Suppressor macrophage treated with lipopolysaccharide for 4 hours (primary cell): ENCODE measurements around the gene TMEM30A.

Experiments
- DNase-seq: peaks from one replicate; pipeline ENCODE4 v3.0.0-alpha.2; 2020

TMEM30A gene

DNA sequence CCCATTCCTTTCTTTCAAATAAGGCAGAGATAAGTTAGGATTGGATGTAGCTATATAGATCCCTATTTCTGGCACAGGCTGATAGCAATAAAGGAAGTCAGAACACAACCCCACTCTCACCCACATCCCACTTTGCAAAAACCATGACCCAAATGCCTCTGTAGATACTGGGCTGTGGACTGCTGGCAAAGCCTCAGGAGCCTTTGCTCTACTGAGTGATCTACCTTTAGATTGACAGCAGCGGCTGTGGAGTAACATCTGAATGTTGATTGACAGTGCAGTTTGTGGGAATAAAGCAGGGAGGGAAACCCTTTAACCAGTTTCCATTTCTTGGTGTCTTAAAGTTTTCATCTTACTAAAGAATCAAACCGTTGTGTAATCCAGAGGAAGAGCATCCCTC lies 6.7 kb upstream of the TMEM30A start:
- DNase-seq, result no peak

DNA sequence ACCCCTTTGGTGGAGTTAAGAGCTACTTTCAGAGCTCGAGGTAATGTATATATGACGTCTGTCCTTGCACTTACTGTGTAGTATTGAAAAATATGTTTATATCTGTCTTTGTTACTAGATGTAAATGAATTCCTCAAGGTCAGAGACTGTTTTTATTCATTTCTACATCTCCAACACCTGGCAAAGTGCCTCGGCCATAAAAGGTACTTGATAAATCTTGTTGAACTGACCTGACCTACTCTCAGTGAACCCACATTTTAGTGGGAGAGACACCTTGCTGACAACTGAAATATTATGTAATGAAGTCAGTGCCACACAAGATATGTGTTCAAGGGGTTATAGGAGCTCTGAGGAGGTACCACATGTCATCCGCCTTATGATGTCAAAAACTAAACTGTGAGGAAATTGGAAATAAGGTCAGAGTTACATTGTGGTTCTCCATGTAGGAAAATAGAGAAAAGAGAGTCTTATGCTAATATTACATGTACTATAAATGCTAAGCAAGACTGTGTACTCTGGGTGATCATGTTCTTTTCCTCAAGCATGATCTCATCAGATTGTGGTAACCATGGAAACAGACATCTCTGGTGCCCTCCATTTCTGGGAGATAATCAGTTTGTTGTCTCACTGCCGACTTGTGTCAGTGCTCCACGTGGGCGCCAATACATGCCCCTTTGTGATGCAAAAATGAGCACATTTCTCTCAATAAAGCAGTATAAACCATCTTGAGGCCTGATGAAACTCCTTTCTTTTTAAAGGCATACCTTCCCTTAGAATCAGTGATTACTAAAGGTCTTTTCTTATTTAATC lies 5.7 kb upstream of the TMEM30A start:
- no peak for DNase-seq

DNA sequence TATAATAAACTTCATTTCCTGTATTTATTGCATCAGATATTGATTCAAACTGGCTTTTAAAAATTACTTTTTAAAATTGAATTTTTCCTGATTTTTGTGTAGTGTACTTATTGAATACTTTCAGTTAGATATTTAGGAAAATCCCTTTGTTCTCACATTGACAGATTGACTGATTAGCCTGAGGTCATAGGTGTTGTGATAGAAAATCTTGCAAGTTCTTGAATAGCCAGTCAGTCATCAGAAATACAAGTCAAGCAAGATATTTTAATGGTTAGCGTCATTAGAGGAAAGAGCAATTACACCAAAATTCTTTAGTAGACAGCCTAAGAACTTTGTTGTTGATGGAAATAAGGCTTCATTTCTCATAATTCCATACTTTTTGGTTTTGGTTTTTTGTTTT lies 3.4 kb upstream of the TMEM30A start:
- no peak for DNase-seq

DNA sequence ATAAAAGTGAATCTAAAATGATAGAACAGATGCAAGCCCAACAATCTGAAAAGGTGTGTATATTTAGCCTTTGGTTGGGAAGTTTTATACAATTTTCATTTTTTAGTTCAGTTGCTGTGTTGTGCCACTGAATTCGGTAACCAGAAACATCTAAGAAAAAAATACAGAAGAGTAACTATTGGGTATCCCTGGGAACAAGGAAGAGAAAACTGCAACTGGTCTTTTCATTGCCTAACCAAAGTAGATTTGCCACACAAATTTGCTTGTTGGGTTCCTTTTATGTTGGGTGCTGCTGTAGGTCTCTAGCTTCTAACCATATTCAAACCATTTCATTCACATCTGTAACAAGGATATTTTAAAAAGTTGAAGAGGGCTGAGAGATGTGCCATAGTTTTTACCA lies 2.8 kb upstream of the TMEM30A start:
- no peak for DNase-seq

DNA sequence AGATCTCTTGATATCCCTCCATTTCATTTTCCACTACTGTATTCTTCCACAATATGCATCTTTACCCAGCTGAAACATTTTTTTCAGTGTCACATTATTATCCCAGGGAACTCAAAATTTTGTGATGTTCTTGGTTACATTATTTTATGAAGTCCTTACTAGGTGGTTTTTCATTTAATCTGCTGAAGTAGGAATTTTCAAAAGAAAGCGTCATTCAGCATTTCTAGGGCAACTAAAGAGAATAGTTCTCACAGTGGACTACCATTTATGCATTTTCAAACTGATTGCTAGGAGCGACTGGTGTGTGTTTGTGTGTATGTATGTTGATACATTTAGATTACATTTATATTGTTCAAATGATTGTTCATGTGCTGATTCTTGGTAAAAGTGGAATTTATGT lies 2.4 kb upstream of the TMEM30A start:
- DNase-seq, result no peak

DNA sequence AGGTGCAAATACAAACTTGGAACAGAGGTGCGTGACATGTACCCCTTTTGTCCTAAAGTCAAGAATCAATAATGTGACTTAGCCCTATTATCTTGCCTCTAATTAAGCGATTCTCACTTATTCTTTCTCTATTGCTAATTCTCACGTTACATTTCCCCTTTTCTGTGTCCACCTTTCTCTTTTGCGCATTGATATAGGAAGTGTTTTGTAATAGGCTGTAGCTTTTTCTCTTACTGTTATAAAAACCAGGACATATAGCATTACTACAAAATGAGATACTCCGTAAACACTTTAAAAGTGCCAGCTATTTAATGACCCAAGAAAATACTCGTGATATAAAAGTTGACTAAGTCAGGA lies 669 bp upstream of the TMEM30A start:
- peak; percentile 39 for DNase-seq

DNA sequence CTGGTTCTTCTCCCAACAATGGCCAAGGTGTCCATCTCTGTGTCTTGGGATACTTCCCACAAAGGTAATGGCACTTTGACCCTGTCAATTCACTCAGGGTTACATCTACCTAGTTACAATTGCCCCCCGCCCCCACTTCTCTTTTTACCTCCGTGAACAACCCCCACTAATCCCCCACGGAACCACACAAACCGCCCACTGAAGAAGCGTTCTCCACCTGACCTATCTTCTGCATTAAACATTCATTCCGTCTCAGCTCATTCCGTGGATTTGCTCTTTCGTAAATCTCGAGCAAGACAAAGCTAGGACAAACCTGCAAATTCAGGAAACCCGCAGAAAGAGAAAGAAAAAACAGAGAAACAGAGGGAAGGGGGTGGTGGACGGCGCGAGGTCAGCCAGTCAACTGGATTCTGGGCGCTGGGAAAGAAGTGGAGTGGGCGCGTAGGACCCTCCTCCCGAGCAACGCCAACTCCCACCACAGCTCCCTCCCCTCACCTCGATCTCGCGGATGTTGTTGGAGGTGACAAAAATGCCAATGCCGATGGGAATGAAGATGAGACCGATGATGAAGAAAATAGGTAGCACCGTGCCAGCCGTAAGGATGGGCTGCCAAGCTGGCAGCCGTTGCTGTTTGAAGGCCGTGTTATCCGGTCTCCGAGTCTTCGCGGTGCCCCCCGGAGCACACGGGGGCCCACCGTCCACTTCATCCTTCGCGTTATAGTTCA lies 523 bp downstream of the TMEM30A start:
- DNase-seq, result peak; percentile 30

DNA sequence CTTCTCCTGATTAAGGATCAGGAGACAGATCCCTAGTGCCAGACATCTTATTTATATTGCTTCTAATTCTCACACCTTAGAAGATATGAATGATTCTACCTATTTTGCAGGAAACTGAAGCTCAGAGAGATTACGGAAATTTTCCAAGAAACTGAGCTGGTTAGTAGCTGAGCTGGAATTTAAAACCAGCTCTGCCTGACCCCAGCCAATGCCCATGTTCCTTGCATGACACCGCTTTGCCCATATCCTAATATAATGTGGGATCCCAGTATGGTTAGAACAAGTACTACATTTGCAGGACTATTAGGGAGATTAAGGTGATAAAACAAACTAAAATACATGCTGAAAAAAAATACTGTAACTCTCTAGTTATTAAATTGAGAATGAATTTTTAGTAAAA lies 1.9 kb downstream of the TMEM30A start:
- no peak for DNase-seq

DNA sequence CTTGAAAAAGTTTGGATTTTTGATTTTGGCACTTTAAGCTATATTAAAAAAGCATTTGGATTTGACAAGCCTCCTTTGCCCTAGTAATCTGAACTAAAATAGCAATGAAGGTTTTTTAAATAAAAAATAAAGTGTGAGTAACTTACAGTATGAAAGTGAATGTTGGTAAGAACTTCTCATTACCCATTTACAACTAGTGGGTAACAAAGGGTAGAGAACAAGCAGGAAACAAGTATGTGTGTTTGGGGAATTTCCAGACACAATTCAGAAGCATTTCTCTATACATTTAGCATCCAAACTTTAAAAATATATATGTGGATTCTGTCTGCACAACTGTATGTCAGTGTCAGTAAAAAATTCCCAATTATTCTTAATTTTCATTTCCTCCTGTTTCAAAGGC lies 2.9 kb downstream of the TMEM30A start:
- DNase-seq, result peak; percentile 59

DNA sequence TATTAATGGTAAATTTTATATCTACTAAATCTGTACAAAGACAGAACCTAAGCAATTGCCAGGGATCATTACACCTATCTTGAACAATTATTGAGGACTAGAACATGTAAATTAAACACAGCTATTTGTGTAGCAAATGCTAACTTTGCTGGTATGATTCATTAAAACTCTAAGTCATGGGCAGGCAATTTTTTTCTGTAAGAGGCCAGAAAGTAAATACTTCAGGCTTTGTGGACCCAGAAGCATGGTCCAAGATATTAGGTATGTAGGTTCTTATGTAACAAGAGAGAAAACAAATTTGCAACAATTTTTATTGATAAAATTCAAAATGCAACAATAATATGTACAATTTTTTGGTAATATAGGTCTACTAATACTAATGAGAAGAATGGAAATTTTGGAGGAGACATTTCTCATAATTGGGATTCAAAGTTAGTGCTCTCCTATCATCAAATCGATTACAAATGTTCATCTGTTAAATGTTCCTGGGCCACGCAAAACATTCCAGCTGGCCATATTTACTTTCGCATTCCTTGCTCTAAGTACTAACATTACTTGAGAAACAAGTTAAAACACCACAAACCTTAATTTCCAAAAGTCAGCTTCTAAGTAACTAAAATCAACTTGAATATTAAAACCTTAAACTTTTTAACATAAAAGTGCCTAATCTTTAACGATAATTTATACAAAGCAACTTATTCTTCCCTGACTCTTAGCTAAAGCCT lies 4.3 kb downstream of the TMEM30A start:
- DNase-seq, result no peak

DNA sequence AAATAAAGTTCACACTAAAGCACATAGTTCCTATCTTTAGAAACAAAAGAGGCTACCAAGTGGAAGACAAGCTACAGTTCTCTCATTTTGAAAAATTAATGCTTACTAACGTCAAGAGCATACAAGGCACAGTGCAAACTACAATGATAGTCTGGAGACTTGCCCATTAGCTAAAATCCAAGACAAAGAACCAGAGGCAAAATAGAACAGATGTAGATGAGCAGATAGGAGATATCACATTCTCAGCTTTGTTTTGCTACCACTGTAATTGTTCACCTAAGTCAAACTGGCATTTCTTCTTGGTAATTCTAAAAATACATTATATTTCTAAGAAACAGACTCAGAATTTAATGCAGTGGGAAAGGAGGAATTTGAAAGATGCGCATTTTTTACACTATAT lies 5.2 kb downstream of the TMEM30A start:
- no peak for DNase-seq

DNA sequence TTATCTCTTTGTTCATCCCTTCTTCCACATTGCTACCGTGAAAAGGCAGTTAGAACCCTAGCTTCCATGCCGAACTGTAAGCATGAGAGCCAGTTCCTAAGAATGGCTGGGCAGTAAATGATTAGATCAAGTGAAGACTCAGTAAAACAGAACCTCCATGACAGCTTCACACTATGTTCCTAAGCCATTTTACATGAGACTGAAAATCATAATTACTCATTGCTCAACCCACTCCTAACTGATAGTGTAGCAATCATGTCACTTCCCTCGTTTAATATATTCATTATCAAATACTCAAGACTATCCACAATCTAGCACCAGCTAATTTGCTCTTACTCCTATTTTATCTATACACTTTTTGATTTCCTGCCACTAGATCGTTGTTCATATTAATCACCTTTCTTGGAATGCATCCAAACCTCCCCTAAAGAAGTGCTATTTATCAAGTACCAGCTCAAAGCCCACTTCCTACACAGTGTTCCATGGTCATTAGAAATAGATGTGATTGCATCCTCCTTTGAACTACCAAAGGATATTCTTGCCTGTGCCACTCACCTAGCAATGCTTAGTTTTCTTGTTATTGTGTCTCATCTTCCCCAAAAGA lies 6.0 kb downstream of the TMEM30A start:
- DNase-seq, result peak; percentile 41

DNA sequence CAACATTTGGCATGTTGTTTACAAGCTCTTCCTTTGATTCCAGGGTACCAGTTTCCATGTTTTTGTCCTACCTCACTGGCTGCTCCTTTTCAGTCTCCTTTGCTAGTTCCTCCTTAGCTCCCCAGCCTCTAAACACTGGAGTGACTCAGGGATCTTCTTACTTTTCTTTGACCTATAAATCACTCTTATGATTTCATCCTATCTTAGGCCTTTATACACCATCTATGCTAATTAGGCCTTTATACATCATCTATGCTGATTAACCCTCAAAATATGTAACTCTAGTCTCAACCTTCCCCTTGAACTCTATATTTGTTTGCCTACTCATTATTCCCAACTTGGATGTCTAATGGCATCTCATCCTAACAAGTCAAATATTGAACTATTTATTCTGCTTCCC lies 9.5 kb downstream of the TMEM30A start:
- DNase-seq, result peak; percentile 58

DNA sequence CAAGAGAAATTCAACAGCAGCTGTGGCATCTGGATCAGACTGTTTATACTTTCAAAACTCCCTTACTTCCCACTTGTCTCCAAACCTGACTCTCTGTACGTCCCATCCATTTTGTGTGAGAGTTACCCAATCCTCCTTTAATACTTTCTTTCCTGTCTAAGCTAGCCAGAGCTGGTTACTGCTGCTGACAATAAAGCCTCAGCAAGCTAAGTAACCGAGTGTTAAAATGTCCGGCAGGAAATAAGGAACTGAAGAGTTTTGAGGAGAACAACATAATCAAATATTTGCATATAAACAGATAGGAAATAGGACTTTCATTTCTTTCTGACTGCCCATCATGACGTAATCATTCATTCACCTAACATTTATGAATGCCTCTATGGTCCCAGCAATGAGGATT lies 11.6 kb downstream of the TMEM30A start:
- peak; percentile 54 for DNase-seq

DNA sequence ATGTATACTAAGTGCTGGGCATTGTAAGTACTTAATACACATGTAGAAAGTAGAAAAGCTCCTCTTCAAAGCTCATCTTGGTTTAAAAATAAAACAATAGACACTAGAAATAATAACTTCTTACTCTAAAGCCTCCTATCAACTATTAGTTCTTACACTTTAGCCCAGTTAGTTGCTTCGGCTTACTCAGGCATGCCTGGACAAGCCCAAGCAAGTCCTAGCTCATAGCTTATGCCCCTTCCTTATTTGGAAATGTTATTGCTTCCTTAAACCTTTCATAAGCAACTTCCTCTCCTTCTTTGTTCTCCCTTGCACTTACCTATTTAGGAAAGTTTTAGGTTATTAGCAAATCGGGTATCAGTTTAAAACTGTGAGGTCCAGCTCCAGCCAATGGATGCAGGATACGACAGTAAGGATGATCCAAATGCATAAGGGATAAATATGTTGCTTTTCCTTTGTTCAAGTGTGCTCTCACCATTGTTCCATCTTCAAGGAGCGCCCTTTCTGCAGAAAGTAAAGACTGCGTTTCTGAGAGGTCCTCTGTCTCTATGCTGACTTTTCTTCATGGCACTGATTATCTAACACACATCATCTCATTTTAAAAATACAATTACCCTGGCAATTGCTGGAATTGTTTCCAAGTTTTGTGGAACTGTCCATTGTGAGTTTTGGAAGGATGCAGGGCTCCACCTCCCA lies 12.3 kb downstream of the TMEM30A start:
- peak; percentile 32 for DNase-seq

DNA sequence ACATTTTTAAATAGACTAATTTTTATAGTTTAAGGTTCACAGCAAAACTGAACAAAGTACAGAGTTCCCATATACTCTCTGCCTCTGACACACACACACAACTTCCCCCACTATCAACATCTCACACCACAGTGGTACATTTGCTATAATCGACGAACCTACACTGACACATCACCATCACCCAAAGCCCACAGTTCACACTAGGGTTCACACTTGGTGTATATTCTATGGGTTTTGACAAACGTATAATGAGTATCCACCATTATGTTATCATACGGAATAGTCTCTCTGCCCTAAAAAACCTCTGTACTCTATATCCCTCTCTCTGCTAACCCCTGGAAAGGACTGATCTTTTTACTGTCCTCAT lies 15.6 kb downstream of the TMEM30A start:
- DNase-seq, result no peak

DNA sequence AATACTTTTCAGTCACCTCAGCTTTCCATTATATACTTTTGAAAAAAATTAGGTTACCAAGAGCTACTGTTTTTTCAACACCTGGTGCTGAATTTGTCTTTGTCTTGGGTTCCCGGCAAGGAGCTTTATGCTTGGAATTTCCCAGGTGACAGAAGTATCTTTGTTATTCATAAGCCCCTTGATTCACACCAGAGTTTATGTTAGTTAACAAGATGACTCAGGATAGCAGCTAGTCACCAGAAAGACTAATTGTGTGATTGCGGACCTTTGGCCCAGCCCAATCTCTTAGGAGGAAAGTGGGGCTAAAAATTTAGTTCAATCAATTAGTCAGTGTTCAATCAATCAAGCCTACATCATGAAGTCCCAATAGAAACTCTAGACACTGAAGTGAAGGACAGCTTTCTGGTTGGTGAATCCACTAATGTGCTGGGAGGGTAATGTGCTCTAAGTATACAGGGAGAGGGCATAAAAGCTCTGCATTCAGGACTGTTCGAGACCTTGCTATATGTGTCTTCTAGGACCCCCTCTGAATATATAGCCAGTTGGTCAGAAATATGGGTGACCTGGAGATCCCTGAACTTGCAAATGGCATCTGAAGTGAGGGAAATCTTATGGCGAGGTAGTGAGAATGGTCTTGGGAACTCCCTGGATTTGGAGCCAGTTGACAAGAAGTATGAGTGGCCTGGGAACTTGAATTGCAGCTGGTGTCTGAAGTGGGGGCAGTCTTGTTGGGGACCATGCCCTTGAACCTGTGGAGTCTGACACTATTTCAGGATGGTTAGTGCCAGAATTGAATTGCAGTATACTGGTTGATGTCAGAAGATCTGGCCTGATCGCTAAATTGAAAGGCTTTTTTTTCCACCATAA lies 16.2 kb downstream of the TMEM30A start:
- no peak for DNase-seq

DNA sequence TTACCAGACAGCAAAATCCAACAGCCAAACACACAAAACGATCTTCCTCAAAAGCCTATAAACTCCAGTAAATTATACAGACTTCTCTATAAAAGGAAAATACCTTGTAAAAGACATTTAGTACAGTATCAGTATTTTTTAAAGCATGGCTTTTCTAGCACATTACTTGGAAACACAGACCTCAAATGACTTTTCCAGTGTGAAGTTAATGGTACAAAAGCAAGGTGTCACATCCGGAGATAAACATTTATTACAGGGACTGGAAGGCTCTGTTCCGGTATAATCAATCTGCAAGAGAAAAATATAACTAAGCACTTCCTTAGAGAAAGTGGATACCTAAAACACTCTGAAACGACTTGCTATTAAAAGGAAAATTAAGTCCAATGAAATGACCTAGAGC lies 17.1 kb downstream of the TMEM30A start:
- DNase-seq, result no peak

DNA sequence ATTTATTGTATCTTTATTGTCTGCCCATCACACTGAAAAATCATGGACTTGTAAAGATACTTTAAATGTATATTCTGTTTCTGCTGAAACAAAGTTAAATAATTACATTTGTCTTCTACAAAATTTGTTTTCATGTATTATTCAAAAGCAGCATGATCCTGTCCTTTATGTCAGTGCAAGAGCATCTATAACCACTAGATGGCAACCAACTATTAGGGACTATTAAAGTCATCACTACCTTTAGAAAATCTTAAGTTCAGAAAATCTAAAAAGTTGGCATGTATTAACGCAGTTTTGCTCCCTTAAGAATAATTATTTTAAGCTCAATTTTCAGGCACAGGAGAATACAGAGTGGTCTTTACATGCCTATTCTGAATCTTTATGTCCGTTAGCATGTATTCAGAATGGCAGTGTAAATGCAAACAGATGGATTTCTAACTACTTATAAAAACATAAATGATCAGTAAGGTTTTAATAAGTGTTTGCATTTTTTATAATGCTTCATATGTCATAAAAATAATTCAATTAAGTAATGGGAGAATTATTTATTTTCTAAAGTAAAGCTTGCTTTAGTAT lies 17.8 kb downstream of the TMEM30A start:
- DNase-seq, result peak; percentile 67

DNA sequence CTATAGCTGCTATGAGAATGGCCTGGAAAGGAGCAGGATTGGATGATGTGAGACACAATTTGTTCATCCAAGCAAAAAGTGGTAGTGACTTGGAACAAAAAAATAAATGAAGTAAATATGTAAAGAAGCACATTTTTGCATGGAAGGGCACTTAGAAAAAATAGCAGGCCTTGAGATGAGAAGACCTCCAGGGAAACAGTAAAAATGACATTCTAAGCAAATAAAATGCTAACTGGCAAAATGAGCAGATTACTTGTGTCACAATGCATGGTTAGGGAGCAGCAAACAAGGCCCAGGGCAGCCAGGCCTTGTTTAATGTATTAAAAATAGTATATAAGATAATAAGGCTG lies 21.2 kb downstream of the TMEM30A start:
- no peak for DNase-seq

DNA sequence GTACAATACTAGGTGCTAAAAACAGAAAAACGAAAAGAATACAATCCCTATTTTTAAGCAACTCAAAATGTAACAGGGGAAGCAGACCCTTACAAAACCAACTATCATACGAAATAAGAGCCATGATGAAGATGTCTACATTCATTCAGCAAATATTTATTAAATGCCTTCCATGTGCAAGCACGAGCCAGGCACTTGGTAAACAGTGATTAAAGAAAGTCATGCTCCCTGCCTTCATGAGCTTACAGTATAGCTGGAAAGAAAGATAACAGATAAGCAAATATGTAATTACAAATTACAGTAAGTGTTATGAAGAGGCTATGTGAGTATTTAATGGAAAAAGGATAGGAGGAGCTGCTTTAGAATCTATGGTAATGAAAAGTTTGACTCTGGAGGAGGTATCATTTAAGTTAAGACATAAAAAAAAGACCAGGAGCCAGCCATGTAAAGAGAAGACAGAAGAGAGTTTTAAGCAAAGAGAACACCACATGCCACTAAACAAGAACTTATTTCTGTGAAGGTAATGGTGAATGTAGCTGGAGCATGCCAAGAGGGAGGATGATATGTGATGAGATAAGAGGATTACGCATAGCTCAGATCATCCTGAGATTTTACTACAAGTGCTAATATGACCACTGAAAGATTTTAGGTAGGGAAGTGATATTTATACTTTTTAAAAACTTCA lies 21.7 kb downstream of the TMEM30A start:
- DNase-seq, result no peak
